Sigmoid colon (tissue), 3 donors: ENCODE data around the gene RASGRF2.

Experiments used
- POLR2A ChIP-seq, 2 donors: fragments of 450-650 bp; IDR thresholded peaks; one replicate each; pipeline ENCODE4 v1.6.1; 2016; ENCODE audit warnings: antibody characterized with exemption in 2 of 2, mild to moderate bottlenecking in 2 of 2, moderate library complexity in 2 of 2
- TF ChIP-seq, protein P1 (sequence below), 4 experiments: fragments of 450-650 bp in 3 of 4; fragments of 200-600 bp in 1 of 4; IDR thresholded peaks; one replicate each; pipeline ENCODE4 v1.5.1; 2016 to 2019; ENCODE audit warnings: antibody characterized with exemption in 4 of 4, mild to moderate bottlenecking in 3 of 4, moderate library complexity in 2 of 4

DNA sequence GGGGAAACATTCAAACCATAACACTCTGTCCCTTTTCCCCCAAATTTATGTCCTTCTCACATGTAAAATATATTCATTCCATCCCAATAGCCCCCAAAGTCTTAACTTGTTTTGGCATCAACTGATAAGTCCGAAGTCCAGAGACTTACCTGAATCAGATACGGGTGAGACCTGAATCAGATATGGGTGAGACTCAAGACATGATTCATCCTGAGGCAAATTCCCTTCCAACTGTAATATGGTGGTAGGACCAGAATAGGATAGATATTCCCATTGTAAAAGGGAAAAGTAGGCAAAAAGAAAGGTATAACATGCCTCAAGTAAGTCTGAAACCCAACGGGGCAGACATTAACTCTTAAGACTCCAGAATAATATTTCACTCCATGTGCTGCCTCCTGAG lies 157.4 kb downstream of the RASGRF2 start:
- TF ChIP-seq, protein P1, sequence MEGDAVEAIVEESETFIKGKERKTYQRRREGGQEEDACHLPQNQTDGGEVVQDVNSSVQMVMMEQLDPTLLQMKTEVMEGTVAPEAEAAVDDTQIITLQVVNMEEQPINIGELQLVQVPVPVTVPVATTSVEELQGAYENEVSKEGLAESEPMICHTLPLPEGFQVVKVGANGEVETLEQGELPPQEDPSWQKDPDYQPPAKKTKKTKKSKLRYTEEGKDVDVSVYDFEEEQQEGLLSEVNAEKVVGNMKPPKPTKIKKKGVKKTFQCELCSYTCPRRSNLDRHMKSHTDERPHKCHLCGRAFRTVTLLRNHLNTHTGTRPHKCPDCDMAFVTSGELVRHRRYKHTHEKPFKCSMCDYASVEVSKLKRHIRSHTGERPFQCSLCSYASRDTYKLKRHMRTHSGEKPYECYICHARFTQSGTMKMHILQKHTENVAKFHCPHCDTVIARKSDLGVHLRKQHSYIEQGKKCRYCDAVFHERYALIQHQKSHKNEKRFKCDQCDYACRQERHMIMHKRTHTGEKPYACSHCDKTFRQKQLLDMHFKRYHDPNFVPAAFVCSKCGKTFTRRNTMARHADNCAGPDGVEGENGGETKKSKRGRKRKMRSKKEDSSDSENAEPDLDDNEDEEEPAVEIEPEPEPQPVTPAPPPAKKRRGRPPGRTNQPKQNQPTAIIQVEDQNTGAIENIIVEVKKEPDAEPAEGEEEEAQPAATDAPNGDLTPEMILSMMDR (IDR thresholded peaks at IDR 0.05), result no peak
- no peak for TF ChIP-seq POLR2A (IDR thresholded peaks at IDR 0.05)
